ENCODE measurements around the gene ATXN1.

Gene ATXN1

DNA sequence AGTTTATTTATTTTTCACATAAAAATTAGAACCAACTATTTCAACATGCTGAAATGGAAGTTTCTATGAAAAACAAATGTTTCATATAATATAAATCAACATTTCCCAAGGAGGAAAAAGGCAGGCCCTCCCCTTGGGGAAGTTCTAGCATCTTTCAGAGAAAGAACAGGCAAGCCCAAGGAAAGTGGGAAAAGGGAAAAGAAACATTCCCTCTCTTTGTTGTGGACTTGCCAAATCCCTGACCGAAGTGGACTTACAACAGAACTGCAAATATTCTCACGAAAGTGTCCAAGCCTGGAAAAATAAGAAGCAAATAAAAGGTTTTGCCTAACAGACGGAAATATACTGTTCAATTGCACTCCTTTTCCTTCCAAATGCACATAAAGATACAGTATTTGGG, 214.4 kb downstream of the ATXN1 start:
- H3K9ac ChIP-seq (ENCODE audit: low read depth, low read length, poor library complexity, severe bottlenecking), result no peak overlapping the region
- H3K9me2 ChIP-seq (replicated peaks; ENCODE audit: low read depth, low read length), result no peaks in the 10 kb centered on the region
- H3K9me3 ChIP-seq (ENCODE audit: insufficient read depth, low read depth, low read length), result no peaks in the 10 kb centered on the region
- no peak overlapping the region for H3K4me3 ChIP-seq (ENCODE audit: low read length, poor library complexity, severe bottlenecking)
- no peak overlapping the region for H2AFZ ChIP-seq (ENCODE audit: low read length)
- H3K4me1 ChIP-seq (ENCODE audit: insufficient read depth, low read length, poor library complexity, severe bottlenecking), result peaks cover 5% of the 10 kb centered on the region
- H3K36me3 ChIP-seq (ENCODE audit: insufficient read depth, low read length), result no peaks in the 10 kb centered on the region
- no peaks in the 10 kb centered on the region for H3K79me2 ChIP-seq (ENCODE audit: insufficient read depth, low read length)
- no peaks in the 10 kb centered on the region for H3F3A ChIP-seq (ENCODE audit: low read depth)
- H3K4me2 ChIP-seq (ENCODE audit: low read depth, low read length, poor library complexity, severe bottlenecking), result no peak overlapping the region
- TF ChIP-seq, protein P1, sequence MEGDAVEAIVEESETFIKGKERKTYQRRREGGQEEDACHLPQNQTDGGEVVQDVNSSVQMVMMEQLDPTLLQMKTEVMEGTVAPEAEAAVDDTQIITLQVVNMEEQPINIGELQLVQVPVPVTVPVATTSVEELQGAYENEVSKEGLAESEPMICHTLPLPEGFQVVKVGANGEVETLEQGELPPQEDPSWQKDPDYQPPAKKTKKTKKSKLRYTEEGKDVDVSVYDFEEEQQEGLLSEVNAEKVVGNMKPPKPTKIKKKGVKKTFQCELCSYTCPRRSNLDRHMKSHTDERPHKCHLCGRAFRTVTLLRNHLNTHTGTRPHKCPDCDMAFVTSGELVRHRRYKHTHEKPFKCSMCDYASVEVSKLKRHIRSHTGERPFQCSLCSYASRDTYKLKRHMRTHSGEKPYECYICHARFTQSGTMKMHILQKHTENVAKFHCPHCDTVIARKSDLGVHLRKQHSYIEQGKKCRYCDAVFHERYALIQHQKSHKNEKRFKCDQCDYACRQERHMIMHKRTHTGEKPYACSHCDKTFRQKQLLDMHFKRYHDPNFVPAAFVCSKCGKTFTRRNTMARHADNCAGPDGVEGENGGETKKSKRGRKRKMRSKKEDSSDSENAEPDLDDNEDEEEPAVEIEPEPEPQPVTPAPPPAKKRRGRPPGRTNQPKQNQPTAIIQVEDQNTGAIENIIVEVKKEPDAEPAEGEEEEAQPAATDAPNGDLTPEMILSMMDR (conservative IDR thresholded peaks at IDR 0.05; ENCODE audit: low read length), result no peak
- TF ChIP-seq EZH2phosphoT487 (IDR thresholded peaks at IDR 0.05; ENCODE audit: borderline replicate concordance), result no peak
- H3K27me3 ChIP-seq (ENCODE audit: insufficient read depth, low read length, poor library complexity, severe bottlenecking), result no peaks in the 10 kb centered on the region
- H4K20me1 ChIP-seq (ENCODE audit: insufficient read depth, low read length, poor library complexity, severe bottlenecking), result no peaks in the 10 kb centered on the region

DNA sequence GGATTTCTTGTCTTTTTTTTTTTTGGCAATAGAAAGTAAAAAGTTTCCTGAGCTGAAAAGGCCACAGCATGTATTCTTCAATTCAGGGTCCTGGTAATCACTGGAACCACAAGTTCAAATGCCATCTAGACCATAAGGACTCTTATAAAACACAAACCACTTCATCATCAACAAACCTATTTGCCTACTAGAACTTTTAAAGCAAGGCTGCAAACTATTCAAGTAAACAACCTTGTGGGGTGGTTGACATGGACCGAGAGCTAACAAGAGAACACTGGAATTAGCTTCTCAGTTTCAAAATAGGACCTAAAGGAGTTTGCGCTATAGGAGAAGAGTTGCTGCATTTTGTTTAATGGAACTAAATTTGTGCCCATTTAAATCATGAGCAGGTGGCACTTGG, 215.9 kb downstream of the ATXN1 start:
- no peaks in the 10 kb centered on the region for H4K20me1 ChIP-seq (ENCODE audit: insufficient read depth, low read length, poor library complexity, severe bottlenecking)
- TF ChIP-seq EZH2phosphoT487 (IDR thresholded peaks at IDR 0.05; ENCODE audit: borderline replicate concordance), result no peak
- TF ChIP-seq, protein P1 (conservative IDR thresholded peaks at IDR 0.05; ENCODE audit: low read length), result no peak
- no peaks in the 10 kb centered on the region for H3K9me3 ChIP-seq (ENCODE audit: insufficient read depth, low read depth, low read length)
- no peaks in the 10 kb centered on the region for H3K79me2 ChIP-seq (ENCODE audit: insufficient read depth, low read length)
- H3K9ac ChIP-seq (ENCODE audit: low read depth, low read length, poor library complexity, severe bottlenecking), result no peak overlapping the region
- no peaks in the 10 kb centered on the region for H3K27me3 ChIP-seq (ENCODE audit: insufficient read depth, low read length, poor library complexity, severe bottlenecking)
- peaks cover 5% of the 10 kb centered on the region for H3K4me1 ChIP-seq (ENCODE audit: insufficient read depth, low read length, poor library complexity, severe bottlenecking)
- no peaks in the 10 kb centered on the region for H3F3A ChIP-seq (ENCODE audit: low read depth)
- H3K36me3 ChIP-seq (ENCODE audit: insufficient read depth, low read length), result no peaks in the 10 kb centered on the region; the same call in 1 of the 2 replicates
- no peak overlapping the region for H3K4me3 ChIP-seq (ENCODE audit: low read length, poor library complexity, severe bottlenecking)
- H3K4me2 ChIP-seq (ENCODE audit: low read depth, low read length, poor library complexity, severe bottlenecking), result no peak overlapping the region
- H3K9me2 ChIP-seq (replicated peaks; ENCODE audit: low read depth, low read length), result no peaks in the 10 kb centered on the region
- no peak overlapping the region for H2AFZ ChIP-seq (ENCODE audit: low read length)

DNA sequence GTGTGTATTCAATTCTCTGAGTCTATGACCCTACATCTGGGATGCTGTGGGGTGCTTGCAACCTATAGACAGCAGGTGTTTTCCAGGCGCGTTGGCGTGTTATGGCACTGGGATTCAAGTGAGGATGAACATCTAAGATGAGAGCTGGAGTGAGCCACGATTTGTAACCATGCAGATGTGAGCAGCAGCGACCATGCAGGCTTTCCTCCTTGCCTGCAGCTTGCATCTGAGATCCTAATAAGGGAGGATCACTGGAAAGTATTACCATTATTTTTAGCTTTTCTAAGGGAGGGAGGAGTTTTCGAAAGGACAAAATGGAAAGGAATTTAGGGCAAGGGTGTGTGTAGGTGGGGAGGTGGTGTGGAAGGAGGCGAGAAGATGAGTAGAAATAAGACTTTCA, 216.7 kb downstream of the ATXN1 start:
- Histone ChIP-seq H2AFZ (ENCODE audit: low read length) (no peak overlapping the region), H3K79me2 (ENCODE audit: insufficient read depth, low read length) (no peaks in the 10 kb centered on the region), H3K36me3 (ENCODE audit: insufficient read depth, low read length) (no peaks in the 10 kb centered on the region; the same call in 1 of the 2 replicates), H3K9me3 (ENCODE audit: insufficient read depth, low read depth, low read length) (no peaks in the 10 kb centered on the region), H4K20me1 (ENCODE audit: insufficient read depth, low read length, poor library complexity, severe bottlenecking) (no peaks in the 10 kb centered on the region), H3K4me2 (ENCODE audit: low read depth, low read length, poor library complexity, severe bottlenecking) (no peak overlapping the region), H3K9ac (ENCODE audit: low read depth, low read length, poor library complexity, severe bottlenecking) (no peak overlapping the region), H3F3A (ENCODE audit: low read depth) (no peaks in the 10 kb centered on the region), H3K4me3 (ENCODE audit: low read length, poor library complexity, severe bottlenecking) (no peak overlapping the region), H3K4me1 (ENCODE audit: insufficient read depth, low read length, poor library complexity, severe bottlenecking) (peaks cover 5% of the 10 kb centered on the region), H3K27me3 (ENCODE audit: insufficient read depth, low read length, poor library complexity, severe bottlenecking) (no peaks in the 10 kb centered on the region), H3K9me2 (replicated peaks; ENCODE audit: low read depth, low read length) (no peaks in the 10 kb centered on the region)
- TF ChIP-seq, protein P1 (conservative IDR thresholded peaks at IDR 0.05; ENCODE audit: low read length), result no peak
- TF ChIP-seq EZH2phosphoT487 (IDR thresholded peaks at IDR 0.05; ENCODE audit: borderline replicate concordance), result no peak

All from Loucy (cell line).